Measurements from ENCODE around the gene CAND1. TPM values are rescaled to one million over a fixed set of nuclear protein-coding genes. Genes with fewer than 3 reads are reported as not detected.

The CAND1 gene
- total and polyA plus RNA-seq, 9 of the 15 experiments (the other 6 are each of a cell fraction or from before 2014, with no cell fraction given): 24.0 to 167 (median 77.5) TPM

GRCh38 chr12:67268335-67268895, 743 bp upstream of the CAND1 start (continued):
- TF ChIP-seq ZNF395 (CRISPR knock-in tag; IDR thresholded peaks at IDR 0.05): 0 out of 2 replicates have a peak, but pooled peaks have one; percentile 81
- TF ChIP-seq, protein P1, sequence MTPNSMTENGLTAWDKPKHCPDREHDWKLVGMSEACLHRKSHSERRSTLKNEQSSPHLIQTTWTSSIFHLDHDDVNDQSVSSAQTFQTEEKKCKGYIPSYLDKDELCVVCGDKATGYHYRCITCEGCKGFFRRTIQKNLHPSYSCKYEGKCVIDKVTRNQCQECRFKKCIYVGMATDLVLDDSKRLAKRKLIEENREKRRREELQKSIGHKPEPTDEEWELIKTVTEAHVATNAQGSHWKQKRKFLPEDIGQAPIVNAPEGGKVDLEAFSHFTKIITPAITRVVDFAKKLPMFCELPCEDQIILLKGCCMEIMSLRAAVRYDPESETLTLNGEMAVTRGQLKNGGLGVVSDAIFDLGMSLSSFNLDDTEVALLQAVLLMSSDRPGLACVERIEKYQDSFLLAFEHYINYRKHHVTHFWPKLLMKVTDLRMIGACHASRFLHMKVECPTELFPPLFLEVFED (CRISPR knock-in tag; conservative IDR thresholded peaks at IDR 0.05): no peak

DNA sequence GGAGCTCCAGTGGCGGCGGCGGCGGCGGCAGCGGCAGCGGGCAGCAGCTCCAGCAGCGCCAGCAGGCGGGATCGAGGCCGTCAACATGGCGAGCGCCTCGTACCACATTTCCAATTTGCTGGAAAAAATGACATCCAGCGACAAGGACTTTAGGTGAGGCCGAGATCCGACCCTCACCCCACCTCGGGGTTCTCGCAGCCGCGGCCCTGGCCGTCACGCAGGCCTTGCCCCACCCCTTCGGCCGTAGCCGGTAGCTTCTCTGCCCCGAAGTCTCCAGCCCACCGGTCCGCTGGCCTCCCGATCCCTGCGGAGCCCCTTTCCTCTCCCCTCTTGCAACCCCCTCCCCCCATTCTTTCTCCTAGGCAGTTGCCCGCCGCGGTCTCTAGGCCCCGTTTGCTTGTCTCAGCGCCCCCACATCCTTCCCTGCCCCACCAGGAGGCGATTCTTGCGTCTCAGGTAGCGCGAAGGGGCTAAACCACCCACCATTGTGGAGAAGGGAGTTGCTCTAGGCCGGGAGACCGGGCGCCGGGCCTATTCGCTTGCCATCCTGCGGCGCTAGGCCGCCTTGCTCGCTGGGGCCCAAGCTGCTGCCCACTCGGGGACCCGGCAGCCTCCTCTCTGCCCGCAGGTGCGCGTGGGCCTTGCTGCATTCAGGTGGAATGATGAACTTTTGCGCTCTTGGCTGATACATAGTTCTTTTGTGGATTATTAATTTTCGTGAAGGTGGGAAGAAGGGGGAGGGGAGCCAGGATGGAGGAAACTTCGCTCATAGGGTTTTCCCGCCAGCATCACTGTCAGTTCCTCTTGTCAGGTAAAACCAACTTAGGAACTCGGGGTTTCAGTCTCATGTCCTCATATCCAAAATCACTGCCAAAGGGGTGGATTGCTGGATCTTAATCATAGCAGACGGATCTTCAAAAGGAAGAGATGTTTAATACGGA, 745 bp downstream of the CAND1 start:
- CTCF ChIA-PET (ENCODE audit: low intra/inter-chr PET ratio): no interaction called here
- DNase-seq (ENCODE audit: extremely low read depth in 1 of 4, low spot score in 3 of 4) (peak; percentile 24 to 55 (median 44)), ATAC-seq (peak; percentile 36), FAIRE-seq (no peak)
- Histone ChIP-seq H3K4me3 (peak overlapping the region; percentile 90), H4K20me1 (replicated peaks; ENCODE audit: control insufficient read depth, insufficient read depth, low read length) (peaks cover 10% of the 10 kb centered on the region; the same call in 1 of the 2 replicates), H3K27me3 (ENCODE audit: control insufficient read depth in 2 of 2, insufficient read depth in 2 of 2, low read length in 2 of 2) (no peaks in the 10 kb centered on the region), H3K79me2 (ENCODE audit: control insufficient read depth, insufficient read depth, low read length) (peaks cover 57% of the 10 kb centered on the region), H2AFZ (ENCODE audit: low read depth, low read length) (peak overlapping the region; percentile 100), H3K4me1 (replicated peaks in 1 of 2; ENCODE audit: control insufficient read depth in 2 of 2, insufficient read depth in 2 of 2, low read length in 2 of 2) (peaks cover 7 to 20% of the 10 kb centered on the region in 2 experiments), H3K36me3 (ENCODE audit: control insufficient read depth, insufficient read depth, low read length) (peaks cover 9% of the 10 kb centered on the region; the same call in 1 of the 3 replicates), H3K9me3 (replicated peaks; ENCODE audit: control insufficient read depth, insufficient read depth, low read depth, low read length) (0 out of 2 replicates have a peak, but pooled peaks cover 3% of the 10 kb centered on the region), H3K4me2 (ENCODE audit: insufficient read depth, low read length) (peak overlapping the region; percentile 95), H3K9ac (ENCODE audit: insufficient read depth in 1 of 2, low read depth in 2 of 2, low read length in 2 of 2) (peak overlapping the region; percentile 94 to 100), H3K9me1 (ENCODE audit: control insufficient read depth, insufficient read depth, low read length) (no peaks in the 10 kb centered on the region), H3K27ac (ENCODE audit: extremely low read depth, low read depth, low read length) (peak overlapping the region; percentile 100)
- in situ Hi-C loops (cut with MboI): no loop called here
- WGBS (ENCODE audit: insufficient coverage, low coverage, missing lambda C conversion rate): 1% methylated on average over 42 of the region's 61 CpGs
- intact Hi-C loops (cut with micrococcal nuclease): no loop called here
- no TSS peak for BruUV-seq (replicated peaks)
- POLR2A ChIA-PET: interaction anchor here (0.5 to 3.4 kb wide), 17 partner anchors 8 to 108 kb away, joined by 3 to 27 read pairs (median 5); no protein-coding TSS in a partner anchor
- TF ChIP-seq IRF9 (tag; IDR thresholded peaks at IDR 0.05) (no peak), NCOA1 (IDR thresholded peaks at IDR 0.05; ENCODE audit: low read depth) (no peak), CBX5 (IDR thresholded peaks at IDR 0.05; ENCODE audit: borderline replicate concordance, low read depth) (no peak), FOXP1 (CRISPR knock-in tag; IDR thresholded peaks at IDR 0.05) (no peak), POLR2AphosphoS2 (IDR thresholded peaks at IDR 0.05; ENCODE audit: low read length) (no peak), ZC3H11A (IDR thresholded peaks at IDR 0.05; ENCODE audit: low read depth, low read length) (no peak), RBM22 (IDR thresholded peaks at IDR 0.05; ENCODE audit: low read depth, low read length, poor library complexity, severe bottlenecking) (no peak), ZFP30 (CRISPR knock-in tag; IDR thresholded peaks at IDR 0.05; ENCODE audit: borderline replicate concordance) (no peak), PRPF4 (IDR thresholded peaks at IDR 0.05; ENCODE audit: insufficient read depth, low read depth, low read length, poor library complexity, severe bottlenecking) (no peak), MEF2D (tag; conservative IDR thresholded peaks at IDR 0.05; ENCODE audit: low read depth) (no peak)
- TF ChIP-seq, protein P2, sequence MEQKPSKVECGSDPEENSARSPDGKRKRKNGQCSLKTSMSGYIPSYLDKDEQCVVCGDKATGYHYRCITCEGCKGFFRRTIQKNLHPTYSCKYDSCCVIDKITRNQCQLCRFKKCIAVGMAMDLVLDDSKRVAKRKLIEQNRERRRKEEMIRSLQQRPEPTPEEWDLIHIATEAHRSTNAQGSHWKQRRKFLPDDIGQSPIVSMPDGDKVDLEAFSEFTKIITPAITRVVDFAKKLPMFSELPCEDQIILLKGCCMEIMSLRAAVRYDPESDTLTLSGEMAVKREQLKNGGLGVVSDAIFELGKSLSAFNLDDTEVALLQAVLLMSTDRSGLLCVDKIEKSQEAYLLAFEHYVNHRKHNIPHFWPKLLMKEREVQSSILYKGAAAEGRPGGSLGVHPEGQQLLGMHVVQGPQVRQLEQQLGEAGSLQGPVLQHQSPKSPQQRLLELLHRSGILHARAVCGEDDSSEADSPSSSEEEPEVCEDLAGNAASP (IDR thresholded peaks at IDR 0.05): no peak

Data from K562 (cell line).